Measurements from ENCODE around the gene CLEC4G.
"Not testable (repeated sequence)": the region's sequence is repeated elsewhere in the genome, so short reads cannot be mapped to it uniquely, and the experiment has no call there.

CLEC4G gene

GRCh38 chr19:7773841-7774240 lies 41.9 kb upstream of the CLEC4G start:
- Histone ChIP-seq H3K36me3 (no peaks in the 10 kb centered on the region), H3K27me3 (peaks cover 0 to 15% of the 10 kb centered on the region in 2 donors), H3K27ac (no peak overlapping the region), H3K4me3 (no peak overlapping the region), H3K4me1 (no peaks in the 10 kb centered on the region), H3K9me3 (no peaks in the 10 kb centered on the region)
- intact Hi-C loops (cut with DNase I; ENCODE audit: low total_unique reads), result no loop called here
- TF ChIP-seq CTCF (IDR thresholded peaks at IDR 0.05), result no peak
- no peak for DNase-seq

GRCh38 chr19:7772752-7773291 lies 40.9 kb upstream of the CLEC4G start:
- no peak for DNase-seq
- no peak for TF ChIP-seq CTCF (IDR thresholded peaks at IDR 0.05)
- Histone ChIP-seq H3K27me3 (peaks cover 0 to 15% of the 10 kb centered on the region in 2 donors), H3K4me1 (no peaks in the 10 kb centered on the region), H3K36me3 (no peaks in the 10 kb centered on the region), H3K4me3 (no peak overlapping the region), H3K27ac (no peak overlapping the region), H3K9me3 (no peaks in the 10 kb centered on the region)
- intact Hi-C loops (cut with DNase I; ENCODE audit: low total_unique reads), result no loop called here

GRCh38 chr19:7771072-7771471 lies 39.2 kb upstream of the CLEC4G start:
- Histone ChIP-seq H3K4me3 (no peak overlapping the region), H3K27ac (no peak overlapping the region), H3K9me3 (no peaks in the 10 kb centered on the region), H3K27me3 (peaks cover 0 to 21% of the 10 kb centered on the region in 2 donors), H3K36me3 (no peaks in the 10 kb centered on the region), H3K4me1 (no peaks in the 10 kb centered on the region)
- DNase-seq, result peak in 1 of 2 donors; percentile 41
- intact Hi-C loops (cut with DNase I; ENCODE audit: low total_unique reads), result no loop called here
- TF ChIP-seq CTCF (IDR thresholded peaks at IDR 0.05), result no peak

GRCh38 chr19:7769171-7769570 lies 37.3 kb upstream of the CLEC4G start:
- Histone ChIP-seq H3K4me3 (no peak overlapping the region), H3K27me3 (peaks cover 0 to 18% of the 10 kb centered on the region in 2 donors), H3K4me1 (no peaks in the 10 kb centered on the region), H3K36me3 (no peaks in the 10 kb centered on the region), H3K9me3 (no peaks in the 10 kb centered on the region), H3K27ac (no peak overlapping the region)
- intact Hi-C loops (cut with DNase I; ENCODE audit: low total_unique reads), result no loop called here
- TF ChIP-seq CTCF (IDR thresholded peaks at IDR 0.05), result no peak
- DNase-seq, result peak in 1 of 2 donors; percentile 9

- Histone ChIP-seq H3K36me3 (no peaks in the 10 kb centered on the region), H3K9me3 (no peaks in the 10 kb centered on the region), H3K4me1 (no peaks in the 10 kb centered on the region), H3K27me3 (peaks cover 0 to 16% of the 10 kb centered on the region in 2 donors), H3K4me3 (no peak overlapping the region), H3K27ac (no peak overlapping the region)
- no peak for TF ChIP-seq CTCF (IDR thresholded peaks at IDR 0.05)
- intact Hi-C loops (cut with DNase I; ENCODE audit: low total_unique reads), result no loop called here
- peak in 1 of 2 donors; percentile 31 for DNase-seq
Observed at GRCh38 chr19:7767487-7767886, 35.6 kb upstream of the CLEC4G start.

GRCh38 chr19:7766535-7766934 lies 34.6 kb upstream of the CLEC4G start:
- Histone ChIP-seq H3K36me3 (no peaks in the 10 kb centered on the region), H3K4me3 (no peak overlapping the region), H3K4me1 (no peaks in the 10 kb centered on the region), H3K9me3 (no peaks in the 10 kb centered on the region), H3K27ac (no peak overlapping the region), H3K27me3 (peaks cover 0 to 16% of the 10 kb centered on the region in 2 donors)
- intact Hi-C loops (cut with DNase I; ENCODE audit: low total_unique reads), result no loop called here
- DNase-seq, result peak in 1 of 2 donors; percentile 42
- TF ChIP-seq CTCF (IDR thresholded peaks at IDR 0.05), result no peak

GRCh38 chr19:7765043-7765442 lies 33.1 kb upstream of the CLEC4G start:
- H3K9me3 ChIP-seq; intact Hi-C loops (cut with DNase I; ENCODE audit: low total_unique reads); H3K4me1 ChIP-seq; H3K27ac ChIP-seq; H3K36me3 ChIP-seq; H3K4me3 ChIP-seq: not testable (repeated sequence)
- H3K27me3 ChIP-seq, result peaks cover 0 to 22% of the 10 kb centered on the region in 2 donors
- DNase-seq, result peak in 1 of 2 donors; percentile 31

- H3K4me1 ChIP-seq, H3K4me3 ChIP-seq, H3K36me3 ChIP-seq, DNase-seq, H3K27ac ChIP-seq: not testable (repeated sequence)
- H3K27me3 ChIP-seq, result peaks cover 0 to 22% of the 10 kb centered on the region in 2 donors
- peaks cover 0 to 15% (median 12%) of the 10 kb centered on the region in 3 donors for H3K9me3 ChIP-seq
- intact Hi-C loops (cut with DNase I; ENCODE audit: low total_unique reads), result loop anchor here (5.0 kb wide), 1 partner anchor 1937 kb away; no protein-coding TSS in a partner anchor
Observed at GRCh38 chr19:7764157-7764556, 32.2 kb upstream of the CLEC4G start.
